PC-9 (cell line): ENCODE results near the gene IGF2BP1. TPM values are rescaled to one million over a fixed set of nuclear protein-coding genes. Genes with fewer than 3 reads are reported as not detected.
"Not testable (repeated sequence)": the region's sequence is repeated elsewhere in the genome, so short reads cannot be mapped to it uniquely, and the experiment has no call there.

ENCODE experiments used
- BruUV-seq: library from RNA; stranded (reverse); fragments of 400-500 nt; replicated peaks from 2 replicates; lab custom pipeline; 2021; lab: Mats Ljungman, UMichigan
- CTCF ChIA-PET: fragments of 300-600 bp; sonication (Branson Sonifier 250); formaldehyde crosslinking; loops from one replicate; lab custom pipeline; 2022; ENCODE audit warnings: antibody characterized with exemption; lab: Charles Lee
- POLR2A ChIA-PET: fragments of 300-600 bp; sonication (Branson Sonifier 250); formaldehyde crosslinking; loops from one replicate; lab custom pipeline; 2022; ENCODE audit warnings: antibody characterized with exemption; ENCODE audit not compliant: unreplicated experiment; lab: Charles Lee
- DNase-seq, 2 experiments: peaks; one replicate each; pipeline versions ENCODE4 v3.0.0 to v3.0.0-alpha.2; 2015 to 2022; ENCODE audit warnings: mixed read lengths in 1 of 2
- H2AFZ ChIP-seq: fragments of 200-600 bp; sonication (generic); 2 replicates; pipeline ENCODE4 v1.8.1; 2017; ENCODE audit warnings: antibody characterized with exemption
- H3F3A ChIP-seq: fragments of 200-600 bp; sonication (generic); 2 replicates; pipeline ENCODE4 v1.8.1; 2017; ENCODE audit warnings: antibody characterized with exemption, mild to moderate bottlenecking, low read depth; ENCODE audit not compliant: insufficient read depth
- H3K27ac ChIP-seq: fragments of 200-600 bp; sonication (generic); 2 replicates; pipeline ENCODE4 v1.6.1; 2016; ENCODE audit warnings: mixed run types
- H3K27me3 ChIP-seq: fragments of 200-600 bp; sonication (generic); 2 replicates; pipeline ENCODE4 v1.6.1; 2016; ENCODE audit warnings: low read depth, mixed run types; ENCODE audit not compliant: insufficient read depth
- H3K36me3 ChIP-seq: fragments of 200-600 bp; sonication (generic); 2 replicates; pipeline ENCODE4 v1.6.1; 2016; ENCODE audit warnings: low read depth, mixed run types
- H3K4me1 ChIP-seq: fragments of 200-600 bp; sonication (generic); replicated peaks from 2 replicates; pipeline ENCODE4 v1.6.1; 2016; ENCODE audit warnings: mixed run types; ENCODE audit not compliant: insufficient read depth
- H3K4me2 ChIP-seq: fragments of 200-600 bp; sonication (generic); 2 replicates; pipeline ENCODE4 v1.6.1; 2017; ENCODE audit warnings: mixed run types
- H3K4me3 ChIP-seq: fragments of 200-600 bp; sonication (generic); 2 replicates; pipeline ENCODE4 v1.6.1; 2016; ENCODE audit warnings: mixed run types
- H3K79me2 ChIP-seq: fragments of 200-600 bp; sonication (generic); 2 replicates; pipeline ENCODE4 v1.6.1; 2017; ENCODE audit warnings: low read depth, mixed run types
- H3K9me2 ChIP-seq: fragments of 200-600 bp; sonication (generic); 2 replicates; pipeline ENCODE4 v1.8.1; 2017; ENCODE audit warnings: mild to moderate bottlenecking; ENCODE audit not compliant: insufficient read depth
- H3K9me3 ChIP-seq: fragments of 200-600 bp; sonication (generic); 2 replicates; pipeline ENCODE4 v1.8.1; 2016; ENCODE audit warnings: low read depth; ENCODE audit not compliant: insufficient read depth
- H4K20me1 ChIP-seq: fragments of 200-600 bp; sonication (generic); 2 replicates; pipeline ENCODE4 v1.8.1; 2017; ENCODE audit not compliant: insufficient read depth
- CTCF ChIP-seq: fragments of 200-600 bp; sonication (generic); conservative IDR thresholded peaks from 2 replicates; pipeline ENCODE4 v1.6.1; 2017; ENCODE audit warnings: mixed run types, antibody characterized with exemption, mild to moderate bottlenecking, moderate library complexity
- EZH2 ChIP-seq: fragments of 200-600 bp; sonication (generic); IDR thresholded peaks from 2 replicates; pipeline ENCODE4 v1.8.0; 2017; ENCODE audit warnings: antibody characterized with exemption, low read depth
- intact Hi-C: fragments of 100-400 bp; cut with micrococcal nuclease; formaldehyde crosslinking; loops from one replicate; pipeline ENCODE4 v1.10.0; 2022; ENCODE audit not compliant: unreplicated experiment
- total RNA-seq: library from RNA; stranded (reverse); gene quantifications from 2 replicates; pipeline ENCODE4 v1.2.3, GENCODE V29; 2021

The IGF2BP1 gene
- total RNA-seq, 1 experiment from 2014 or later: 57.4 TPM

GRCh38 chr17:49038544-49038943 is 41.4 kb downstream of the IGF2BP1 start:
- Histone ChIP-seq H3K27ac (no peak overlapping the region), H4K20me1 (0 out of 2 replicates have a peak, but pooled peaks cover 4% of the 10 kb centered on the region), H3K9me3 (no peaks in the 10 kb centered on the region), H3F3A (no peaks in the 10 kb centered on the region), H3K27me3 (no peaks in the 10 kb centered on the region), H3K4me3 (no peak overlapping the region), H3K36me3 (peaks cover 35% of the 10 kb centered on the region), H3K4me2 (no peak overlapping the region), H2AFZ (no peak overlapping the region), H3K4me1 (no peaks in the 10 kb centered on the region), H3K79me2 (no peaks in the 10 kb centered on the region), H3K9me2 (no peaks in the 10 kb centered on the region)
- DNase-seq: no peak
- ChIA-PET CTCF (no interaction called here), POLR2A (no interaction called here)
- TF ChIP-seq EZH2: no peak
- no peak for TF ChIP-seq CTCF
- BruUV-seq: no TSS peak
- intact Hi-C loops: loop anchor here (5.0 to 10.0 kb wide), 4 partner anchors 156 to 1014 kb away; no protein-coding TSS in a partner anchor

- H3K27ac ChIP-seq, H3K27me3 ChIP-seq, H4K20me1 ChIP-seq, BruUV-seq, H3K4me1 ChIP-seq, H2AFZ ChIP-seq, H3F3A ChIP-seq, DNase-seq, H3K4me2 ChIP-seq, H3K9me3 ChIP-seq, H3K79me2 ChIP-seq, H3K9me2 ChIP-seq, H3K4me3 ChIP-seq, POLR2A ChIA-PET: not testable (repeated sequence)
- H3K36me3 ChIP-seq: peaks cover 43% of the 10 kb centered on the region
- intact Hi-C loops: loop anchor here (5.0 to 10.0 kb wide), 4 partner anchors 155 to 1015 kb away; no protein-coding TSS in a partner anchor
- CTCF ChIA-PET: interaction anchor here (0.6 kb wide), 1 partner anchor 67 kb away, joined by 8 read pairs; no protein-coding TSS in a partner anchor
Measured at GRCh38 chr17:49039518-49039917, 42.3 kb downstream of the IGF2BP1 start.

- H2AFZ ChIP-seq: no peak overlapping the region
- BruUV-seq: no TSS peak
- no peaks in the 10 kb centered on the region for H3K27me3 ChIP-seq
- H3K36me3 ChIP-seq: peaks cover 50% of the 10 kb centered on the region
- DNase-seq: no peak
- H3K9me3 ChIP-seq: no peaks in the 10 kb centered on the region
- no peak overlapping the region for H3K4me2 ChIP-seq
- H3F3A ChIP-seq: no peaks in the 10 kb centered on the region; the same call in 1 of the 2 replicates
- ChIA-PET CTCF (no interaction called here), POLR2A (no interaction called here)
- intact Hi-C loops: no loop called here
- H3K4me1 ChIP-seq: no peaks in the 10 kb centered on the region
- H3K79me2 ChIP-seq: no peaks in the 10 kb centered on the region
- TF ChIP-seq CTCF (no peak), EZH2 (no peak)
- no peak overlapping the region for H3K4me3 ChIP-seq
- H3K27ac ChIP-seq: no peak overlapping the region
- H4K20me1 ChIP-seq: 0 out of 2 replicates have a peak, but pooled peaks cover 4% of the 10 kb centered on the region
- H3K9me2 ChIP-seq: no peaks in the 10 kb centered on the region
Measured at GRCh38 chr17:49041527-49041926, 44.3 kb downstream of the IGF2BP1 start.

GRCh38 chr17:49045376-49045775 is 48.2 kb downstream of the IGF2BP1 start:
- H3K27ac ChIP-seq: no peak overlapping the region
- DNase-seq: no peak
- no peaks in the 10 kb centered on the region for H3K9me2 ChIP-seq
- TF ChIP-seq EZH2: no peak
- no peak for TF ChIP-seq CTCF
- H3K4me2 ChIP-seq: no peak overlapping the region
- H2AFZ ChIP-seq: no peak overlapping the region
- H3K27me3 ChIP-seq: no peaks in the 10 kb centered on the region
- H3F3A ChIP-seq: no peaks in the 10 kb centered on the region; the same call in 1 of the 2 replicates
- CTCF ChIA-PET: no interaction called here
- no peaks in the 10 kb centered on the region; the same call in 1 of the 2 replicates for H4K20me1 ChIP-seq
- H3K9me3 ChIP-seq: no peaks in the 10 kb centered on the region
- H3K36me3 ChIP-seq: peaks cover 45% of the 10 kb centered on the region
- no peak overlapping the region for H3K4me3 ChIP-seq
- BruUV-seq: no TSS peak
- POLR2A ChIA-PET: no interaction called here
- no peaks in the 10 kb centered on the region for H3K79me2 ChIP-seq
- intact Hi-C loops: no loop called here
- H3K4me1 ChIP-seq: no peaks in the 10 kb centered on the region
